Activated naive CD8-positive, alpha-beta T cell (primary cell): ENCODE results near the gene SEMA3A.
A peak's percentile ranks its signal among the peaks of the same experiment; 100 is the strongest.

Experiments used
- H3K27ac Mint-ChIP-seq: one replicate; pipeline ENCODE4 v1.8.0; 2021; ENCODE audit warnings: mixed read lengths
- H3K27me3 Mint-ChIP-seq: one replicate; pipeline ENCODE4 v1.8.0; 2021; ENCODE audit warnings: mixed read lengths
- H3K36me3 Mint-ChIP-seq: one replicate; pipeline ENCODE4 v1.8.0; 2021; ENCODE audit warnings: mixed read lengths
- H3K4me1 Mint-ChIP-seq: one replicate; pipeline ENCODE4 v1.8.0; 2021; ENCODE audit warnings: low read depth, mixed read lengths
- H3K4me3 Mint-ChIP-seq: one replicate; pipeline ENCODE4 v1.8.0; 2021; ENCODE audit warnings: mild to moderate bottlenecking, mixed read lengths
- H3K9me3 Mint-ChIP-seq: one replicate; pipeline ENCODE4 v1.8.0; 2021; ENCODE audit warnings: low read depth, mixed read lengths

SEMA3A gene

GRCh38 chr7:84117304-84117703 is 77.3 kb downstream of the SEMA3A start:
- H3K27ac Mint-ChIP-seq, result no peak overlapping the region

GRCh38 chr7:84113906-84114850 is 80.4 kb downstream of the SEMA3A start:
- no peaks in the 10 kb centered on the region for H3K27me3 Mint-ChIP-seq
- no peaks in the 10 kb centered on the region for H3K9me3 Mint-ChIP-seq
- H3K4me3 Mint-ChIP-seq, result no peak overlapping the region
- peaks cover under 1% of the 10 kb centered on the region for H3K4me1 Mint-ChIP-seq
- no peak overlapping the region for H3K27ac Mint-ChIP-seq
- no peaks in the 10 kb centered on the region for H3K36me3 Mint-ChIP-seq

More at GRCh38 chr7:84117304-84117703, 77.3 kb downstream of the SEMA3A start:
- Mint-ChIP-seq H3K27me3 (no peaks in the 10 kb centered on the region), H3K4me1 (no peaks in the 10 kb centered on the region), H3K4me3 (no peak overlapping the region), H3K36me3 (no peaks in the 10 kb centered on the region), H3K9me3 (no peaks in the 10 kb centered on the region)

DNA sequence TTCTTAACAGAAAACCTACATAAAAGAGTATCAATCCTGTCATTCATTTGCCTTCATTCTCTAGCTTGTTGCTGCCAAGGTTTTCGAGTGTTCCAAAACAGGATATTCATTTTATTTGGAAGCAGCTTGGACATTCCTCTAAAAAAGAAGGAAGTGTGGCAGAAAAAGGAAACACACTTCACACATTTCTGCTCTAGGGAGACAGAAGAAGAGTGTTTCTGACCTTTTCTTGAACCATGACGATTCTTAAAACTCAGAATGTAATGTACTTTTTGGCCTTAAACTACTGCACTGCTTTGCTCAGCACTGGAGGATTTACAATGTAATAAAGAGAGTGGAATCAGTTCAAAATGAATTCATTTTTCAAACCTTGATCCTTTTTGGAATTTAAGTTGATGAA is 81.3 kb downstream of the SEMA3A start:
- H3K4me1 Mint-ChIP-seq, result peaks cover 5% of the 10 kb centered on the region
- H3K4me3 Mint-ChIP-seq, result no peak overlapping the region
- H3K9me3 Mint-ChIP-seq, result no peaks in the 10 kb centered on the region
- no peak overlapping the region for H3K27ac Mint-ChIP-seq
- no peaks in the 10 kb centered on the region for H3K27me3 Mint-ChIP-seq
- no peaks in the 10 kb centered on the region for H3K36me3 Mint-ChIP-seq

DNA sequence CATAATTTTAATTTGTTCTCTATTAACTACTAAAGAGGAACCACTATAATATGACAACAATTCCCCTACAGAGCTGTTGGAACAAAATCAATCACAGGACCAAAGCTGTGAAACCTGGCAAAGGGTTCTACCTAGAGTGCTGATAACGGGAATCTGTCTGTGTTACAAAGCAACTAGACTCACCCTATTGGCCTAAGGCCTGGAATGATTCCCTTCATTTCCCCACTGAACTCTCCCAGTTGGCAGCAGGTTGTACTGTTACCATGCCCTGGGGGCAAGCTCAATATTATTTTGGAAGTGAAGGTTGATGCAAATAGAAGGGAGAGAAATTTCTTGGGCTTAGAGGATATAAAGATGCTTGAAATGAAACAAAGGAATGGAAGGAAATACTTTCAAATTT is 81.8 kb downstream of the SEMA3A start:
- Mint-ChIP-seq H3K36me3 (no peaks in the 10 kb centered on the region), H3K4me1 (peaks cover 5% of the 10 kb centered on the region), H3K9me3 (no peaks in the 10 kb centered on the region), H3K27me3 (no peaks in the 10 kb centered on the region), H3K27ac (no peak overlapping the region), H3K4me3 (no peak overlapping the region)

- no peaks in the 10 kb centered on the region for H3K27me3 Mint-ChIP-seq
- H3K4me1 Mint-ChIP-seq, result peaks cover 5% of the 10 kb centered on the region
- no peaks in the 10 kb centered on the region for H3K9me3 Mint-ChIP-seq
- no peaks in the 10 kb centered on the region for H3K36me3 Mint-ChIP-seq
- H3K4me3 Mint-ChIP-seq, result no peak overlapping the region
- H3K27ac Mint-ChIP-seq, result no peak overlapping the region
These were observed 82.7 kb downstream of the SEMA3A start for GRCh38 chr7:84111842-84112241.

DNA sequence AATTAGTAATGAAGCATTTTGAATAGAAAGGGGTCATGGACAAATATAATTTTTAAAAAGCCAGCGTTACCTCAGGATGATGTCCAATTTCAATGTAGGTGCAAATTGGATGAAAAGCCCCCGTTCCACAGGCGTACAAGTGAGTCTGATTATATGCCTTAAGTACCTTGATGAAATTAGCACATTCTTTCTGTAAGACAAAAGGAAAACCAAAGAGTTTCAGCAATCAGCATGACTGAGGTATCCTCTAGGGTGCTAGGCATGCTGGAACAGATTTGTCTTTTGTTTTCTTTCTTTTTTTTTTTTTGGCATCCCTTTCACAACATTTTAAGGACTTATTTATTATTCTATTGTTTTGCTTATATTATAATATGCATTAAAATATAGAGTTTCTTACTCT is 84.2 kb downstream of the SEMA3A start:
- H3K27me3 Mint-ChIP-seq, result no peaks in the 10 kb centered on the region
- no peaks in the 10 kb centered on the region for H3K9me3 Mint-ChIP-seq
- no peak overlapping the region for H3K27ac Mint-ChIP-seq
- H3K4me1 Mint-ChIP-seq, result peaks cover 5% of the 10 kb centered on the region
- H3K4me3 Mint-ChIP-seq, result no peak overlapping the region
- no peaks in the 10 kb centered on the region for H3K36me3 Mint-ChIP-seq

GRCh38 chr7:84108787-84109186 is 85.8 kb downstream of the SEMA3A start:
- no peaks in the 10 kb centered on the region for H3K36me3 Mint-ChIP-seq
- no peaks in the 10 kb centered on the region for H3K27me3 Mint-ChIP-seq
- peaks cover 5% of the 10 kb centered on the region for H3K4me1 Mint-ChIP-seq
- no peaks in the 10 kb centered on the region for H3K9me3 Mint-ChIP-seq
- no peak overlapping the region for H3K27ac Mint-ChIP-seq
- H3K4me3 Mint-ChIP-seq, result no peak overlapping the region

DNA sequence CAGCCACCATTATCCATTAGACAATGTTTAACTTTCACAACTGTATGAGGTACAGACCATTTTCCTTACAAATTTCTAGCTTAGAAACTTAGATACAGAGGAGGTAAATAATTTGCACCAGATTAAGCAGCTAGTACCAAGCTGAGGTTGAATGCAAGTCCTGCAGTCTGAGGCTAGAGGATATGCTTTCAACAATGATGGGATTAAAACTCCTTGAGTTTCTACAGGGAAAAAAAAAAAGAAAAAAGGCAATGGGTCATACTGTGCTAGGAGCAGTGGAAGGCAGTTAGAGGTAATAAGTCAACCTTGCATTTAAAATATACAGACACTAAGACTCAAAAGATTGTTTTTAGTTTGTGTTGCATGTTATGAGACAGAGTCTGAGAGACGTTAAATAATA is 86.5 kb downstream of the SEMA3A start:
- Mint-ChIP-seq H3K36me3 (no peaks in the 10 kb centered on the region), H3K27me3 (no peaks in the 10 kb centered on the region), H3K27ac (no peak overlapping the region), H3K4me3 (no peak overlapping the region), H3K4me1 (peaks cover 5% of the 10 kb centered on the region), H3K9me3 (no peaks in the 10 kb centered on the region)

DNA sequence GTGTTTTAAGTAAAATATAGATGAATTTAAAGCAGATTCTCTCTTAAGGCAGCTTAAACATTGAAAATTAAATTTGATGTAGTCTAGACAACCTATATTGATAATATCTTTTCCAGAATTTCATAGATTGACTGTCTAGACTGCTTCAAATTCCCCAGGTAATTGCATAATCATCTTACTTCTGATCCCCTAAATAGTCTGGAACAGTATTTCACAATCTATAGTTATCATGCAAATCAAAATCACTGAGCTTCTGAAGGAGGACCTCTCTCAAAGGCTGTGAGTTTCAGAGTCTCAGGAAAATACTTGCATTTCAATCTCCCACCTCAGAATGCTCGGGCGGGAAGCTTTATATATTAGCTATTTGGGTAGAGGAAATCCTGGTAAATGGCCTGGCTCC is 87.3 kb downstream of the SEMA3A start:
- Mint-ChIP-seq H3K27me3 (no peaks in the 10 kb centered on the region), H3K4me1 (peaks cover 5% of the 10 kb centered on the region), H3K9me3 (no peaks in the 10 kb centered on the region), H3K27ac (no peak overlapping the region), H3K4me3 (no peak overlapping the region), H3K36me3 (no peaks in the 10 kb centered on the region)

DNA sequence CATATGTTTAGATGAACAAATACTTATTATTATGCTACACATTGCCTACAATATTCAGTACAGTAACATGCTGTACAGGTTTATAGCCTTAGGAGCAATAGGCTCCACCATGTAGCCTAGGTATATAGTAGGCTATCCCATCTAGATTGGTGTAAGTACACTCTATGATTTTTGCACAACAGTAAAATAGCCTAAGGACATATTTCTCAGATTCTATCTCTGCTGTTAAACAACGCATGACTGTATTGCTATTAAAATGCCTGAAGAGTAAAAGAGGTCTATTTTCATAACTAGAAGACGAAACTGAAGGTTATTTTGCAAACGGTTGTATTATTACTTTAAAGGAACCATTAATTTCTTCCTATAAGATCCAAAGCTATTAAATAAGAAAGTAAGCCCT is 88.3 kb downstream of the SEMA3A start:
- Mint-ChIP-seq H3K27ac (no peak overlapping the region), H3K36me3 (no peaks in the 10 kb centered on the region), H3K9me3 (no peaks in the 10 kb centered on the region), H3K4me1 (peaks cover 5% of the 10 kb centered on the region), H3K4me3 (no peak overlapping the region), H3K27me3 (no peaks in the 10 kb centered on the region)

DNA sequence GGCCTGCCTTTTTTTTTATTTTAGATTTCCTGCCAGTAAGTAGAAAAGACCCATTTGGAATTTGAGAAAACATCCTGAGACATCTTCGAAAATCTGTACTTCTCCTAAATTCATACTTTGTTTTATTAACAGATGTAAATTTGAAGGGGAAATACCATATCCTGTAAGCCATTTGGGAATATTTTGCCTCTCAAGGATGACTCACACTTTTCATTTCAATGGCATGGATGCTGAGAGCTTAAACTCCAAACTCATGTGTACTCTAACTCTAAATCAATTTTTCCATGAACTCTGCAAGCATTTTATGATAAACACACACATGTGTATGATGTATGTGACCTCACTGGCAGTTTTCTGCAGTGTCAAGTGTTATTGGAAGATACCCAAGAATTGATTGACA is 89.0 kb downstream of the SEMA3A start:
- Mint-ChIP-seq H3K9me3 (no peaks in the 10 kb centered on the region), H3K27ac (no peak overlapping the region)

DNA sequence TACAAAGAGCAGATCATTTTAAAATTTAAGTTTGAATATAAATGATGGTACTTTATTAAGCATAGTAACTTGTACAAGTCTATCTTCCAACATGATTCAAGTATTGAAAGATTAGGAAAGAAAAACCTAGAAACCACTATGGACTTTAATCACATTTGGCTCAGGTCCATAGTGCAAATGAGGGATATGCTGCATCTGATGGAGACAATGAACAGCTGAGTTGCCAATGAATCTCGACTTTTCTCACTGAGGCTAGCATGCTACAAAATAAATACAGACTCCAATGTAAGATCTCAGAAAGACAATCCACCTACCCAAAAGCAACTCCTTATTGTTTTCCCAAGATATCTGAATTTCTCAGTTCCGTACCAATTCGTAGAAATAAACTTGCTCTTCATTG is 89.8 kb downstream of the SEMA3A start:
- Mint-ChIP-seq H3K9me3 (no peaks in the 10 kb centered on the region), H3K4me3 (no peak overlapping the region), H3K27me3 (no peaks in the 10 kb centered on the region), H3K36me3 (no peaks in the 10 kb centered on the region), H3K27ac (no peak overlapping the region), H3K4me1 (peaks cover 5% of the 10 kb centered on the region)

More for the DNA sequence above, 89.0 kb downstream of the SEMA3A start:
- Mint-ChIP-seq H3K4me1 (peaks cover 5% of the 10 kb centered on the region), H3K4me3 (no peak overlapping the region), H3K36me3 (no peaks in the 10 kb centered on the region), H3K27me3 (no peaks in the 10 kb centered on the region)

GRCh38 chr7:84102213-84102612 is 92.4 kb downstream of the SEMA3A start:
- H3K9me3 Mint-ChIP-seq, result no peaks in the 10 kb centered on the region
- H3K4me1 Mint-ChIP-seq, result no peaks in the 10 kb centered on the region
- no peak overlapping the region for H3K4me3 Mint-ChIP-seq
- no peaks in the 10 kb centered on the region for H3K36me3 Mint-ChIP-seq
- no peak overlapping the region for H3K27ac Mint-ChIP-seq
- no peaks in the 10 kb centered on the region for H3K27me3 Mint-ChIP-seq

GRCh38 chr7:84100866-84101265 is 93.7 kb downstream of the SEMA3A start:
- H3K4me1 Mint-ChIP-seq, result peaks cover 5% of the 10 kb centered on the region
- no peak overlapping the region for H3K27ac Mint-ChIP-seq
- H3K9me3 Mint-ChIP-seq, result no peaks in the 10 kb centered on the region
- H3K4me3 Mint-ChIP-seq, result no peak overlapping the region
- H3K36me3 Mint-ChIP-seq, result no peaks in the 10 kb centered on the region
- no peaks in the 10 kb centered on the region for H3K27me3 Mint-ChIP-seq

- Mint-ChIP-seq H3K4me3 (no peak overlapping the region), H3K4me1 (peaks cover 43% of the 10 kb centered on the region), H3K9me3 (no peaks in the 10 kb centered on the region), H3K27ac (no peak overlapping the region), H3K27me3 (no peaks in the 10 kb centered on the region), H3K36me3 (no peaks in the 10 kb centered on the region)
These were observed 98.6 kb downstream of the SEMA3A start for GRCh38 chr7:84095971-84096370.

DNA sequence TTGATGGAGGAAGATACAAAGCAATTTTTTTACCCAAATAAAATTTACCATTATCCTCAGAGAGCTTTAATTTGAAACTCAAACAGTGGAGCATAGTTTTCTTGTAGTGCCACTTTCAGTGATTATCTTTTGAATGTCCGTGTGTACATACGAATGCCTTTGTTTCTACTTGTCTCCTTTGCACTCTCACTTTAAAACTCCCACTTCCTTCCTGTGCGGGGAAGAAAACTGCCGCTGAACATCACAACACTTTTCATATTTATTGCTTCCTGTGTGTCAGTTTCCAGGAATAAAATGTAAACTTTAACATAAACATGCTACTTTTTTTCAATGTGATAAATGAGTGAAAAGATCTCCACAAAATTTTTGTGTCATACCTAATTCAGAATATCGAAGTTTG is 102.4 kb downstream of the SEMA3A start:
- Mint-ChIP-seq H3K4me3 (peak overlapping the region; percentile 66), H3K36me3 (no peaks in the 10 kb centered on the region), H3K27me3 (no peaks in the 10 kb centered on the region), H3K4me1 (peaks cover 59% of the 10 kb centered on the region), H3K27ac (peak overlapping the region; percentile 81), H3K9me3 (no peaks in the 10 kb centered on the region)
